IMR-90 (cell line): ENCODE data around the gene ADAMTS5. TPM values are rescaled to one million over a fixed set of nuclear protein-coding genes. Genes with fewer than 3 reads are reported as not detected.

Source experiments
- ATAC-seq: fragments of 200-7000 bp; cut with Tn5 transposase; 2 replicates; pipeline ENCODE4 v1.9.1; 2020; ENCODE audit warnings: low read depth, mild to moderate bottlenecking, moderate library complexity
- BruUV-seq: library from RNA; stranded (reverse); fragments of 400-500 nt; replicated peaks from 2 replicates; lab custom pipeline; 2021; lab: Mats Ljungman, UMichigan
- CTCF ChIA-PET: fragments of 300-600 bp; formaldehyde crosslinking; extraction: SDS; loops from one replicate; lab custom pipeline; 2021; ENCODE audit warnings: antibody characterized with exemption; lab: Yijun Ruan, JAX
- POLR2A ChIA-PET: fragments of 300-600 bp; sonication (Branson Sonifier 250); formaldehyde crosslinking; loops from one replicate; lab custom pipeline; 2022; ENCODE audit warnings: antibody characterized with exemption; ENCODE audit not compliant: unreplicated experiment; lab: Charles Lee
- DNase-seq: peaks from one replicate; pipeline ENCODE4 v3.0.0; 2013
- H2AFZ ChIP-seq: replicated peaks from 2 replicates; pipeline ENCODE3; 2013; ENCODE audit warnings: low read length, mild to moderate bottlenecking; ENCODE audit not compliant: poor library complexity
- H2AK5ac ChIP-seq: 2 replicates; pipeline ENCODE4 v1.6.1; 2013; ENCODE audit warnings: low read depth, low read length, inconsistent platforms
- H2AK9ac ChIP-seq: replicated peaks from 2 replicates; pipeline ENCODE3; 2013; ENCODE audit warnings: mild to moderate bottlenecking, low read depth, low read length, moderate library complexity; ENCODE audit not compliant: poor library complexity
- H2BK120ac ChIP-seq: 2 replicates; pipeline ENCODE4 v1.6.1; 2013; ENCODE audit warnings: low read depth, low read length, inconsistent platforms
- H2BK15ac ChIP-seq: 3 replicates; pipeline ENCODE4 v1.6.1; 2013; ENCODE audit warnings: low read depth, low read length, inconsistent platforms
- H2BK20ac ChIP-seq: 2 replicates; pipeline ENCODE4 v1.6.1; 2013; ENCODE audit warnings: low read depth, mild to moderate bottlenecking, inconsistent platforms, low read length, moderate library complexity
- H2BK5ac ChIP-seq: 2 replicates; pipeline ENCODE4 v1.6.1; 2013; ENCODE audit warnings: mild to moderate bottlenecking, low read depth, low read length, inconsistent platforms; ENCODE audit not compliant: poor library complexity, severe bottlenecking
- H3K14ac ChIP-seq: replicated peaks from 2 replicates; pipeline ENCODE4 v1.6.1; 2013; ENCODE audit warnings: low read depth, low read length, inconsistent platforms
- H3K18ac ChIP-seq: 2 replicates; pipeline ENCODE4 v1.6.1; 2013; ENCODE audit warnings: low read depth, low read length, control low read depth
- H3K23ac ChIP-seq: 2 replicates; pipeline ENCODE4 v1.6.1; 2013; ENCODE audit warnings: low read depth, low read length, inconsistent platforms
- H3K27ac ChIP-seq: 2 replicates; pipeline ENCODE4 v1.5.1; 2013; ENCODE audit warnings: mild to moderate bottlenecking, control low read depth, low read length; ENCODE audit not compliant: insufficient read depth
- H3K27me3 ChIP-seq: 2 replicates; pipeline ENCODE4 v1.6.1; 2013; ENCODE audit warnings: low read length; ENCODE audit not compliant: control insufficient read depth, insufficient read depth
- H3K36me3 ChIP-seq: 2 replicates; pipeline ENCODE4 v1.6.1; 2013; ENCODE audit warnings: low read length, mixed read lengths; ENCODE audit not compliant: control insufficient read depth, insufficient read depth
- H3K4ac ChIP-seq: 2 replicates; pipeline ENCODE4 v1.6.1; 2013; ENCODE audit warnings: low read depth, low read length, inconsistent platforms
- H3K4me1 ChIP-seq: 2 replicates; pipeline ENCODE4 v1.6.1; 2013; ENCODE audit warnings: low read length, mixed read lengths; ENCODE audit not compliant: control insufficient read depth, insufficient read depth
- H3K4me2 ChIP-seq: 2 replicates; pipeline ENCODE4 v1.6.1; 2013; ENCODE audit warnings: low read depth, mild to moderate bottlenecking, control low read depth, low read length, moderate library complexity
- H3K4me3 ChIP-seq: 2 replicates; pipeline ENCODE4 v1.5.1; 2013; ENCODE audit warnings: low read depth, mild to moderate bottlenecking, control low read depth, low read length, moderate library complexity; ENCODE audit not compliant: insufficient read depth
- H3K56ac ChIP-seq: 2 replicates; pipeline ENCODE4 v1.6.1; 2013; ENCODE audit warnings: low read length, inconsistent platforms; ENCODE audit not compliant: insufficient read depth; ENCODE audit errors: extremely low read depth
- H3K79me1 ChIP-seq, 2 experiments: 2 replicates each; pipeline ENCODE4 v1.6.1; 2013; ENCODE audit warnings: low read length in 2 of 2, inconsistent platforms in 1 of 2, low read depth in 1 of 2
- H3K9ac ChIP-seq: 2 replicates; pipeline ENCODE4 v1.6.1; 2013; ENCODE audit warnings: low read depth, low read length, control low read depth
- H3K9me1 ChIP-seq: 2 replicates; pipeline ENCODE4 v1.6.1; 2013; ENCODE audit warnings: low read length, inconsistent platforms; ENCODE audit not compliant: insufficient read depth
- H3K9me3 ChIP-seq: 2 replicates; pipeline ENCODE4 v1.6.1; 2013; ENCODE audit warnings: low read length; ENCODE audit not compliant: control insufficient read depth, insufficient read depth
- H4K20me1 ChIP-seq: 2 replicates; pipeline ENCODE4 v1.6.1; 2013; ENCODE audit warnings: low read length, inconsistent platforms; ENCODE audit not compliant: insufficient read depth
- H4K5ac ChIP-seq: 2 replicates; pipeline ENCODE4 v1.6.1; 2013; ENCODE audit warnings: mild to moderate bottlenecking, low read depth, low read length, control low read depth
- H4K8ac ChIP-seq, 2 experiments: 2 replicates each; pipeline ENCODE4 v1.6.1; 2013; ENCODE audit warnings: low read depth in 2 of 2, low read length in 2 of 2, control low read depth in 1 of 2, inconsistent platforms in 1 of 2
- H4K91ac ChIP-seq: 2 replicates; pipeline ENCODE4 v1.6.1; 2013; ENCODE audit warnings: low read depth, low read length, inconsistent platforms; ENCODE audit not compliant: insufficient read depth
- BHLHE40 ChIP-seq: fragments of 150-350 bp; IDR thresholded peaks from 2 replicates; pipeline ENCODE4 v1.6.1; 2016; ENCODE audit warnings: mild to moderate bottlenecking, low read depth, low read length
- CEBPB ChIP-seq: IDR thresholded peaks from 2 replicates; pipeline ENCODE4 v1.6.1; 2012; ENCODE audit warnings: low read depth, low read length, improper control_type of control experiment
- CHD1 ChIP-seq: IDR thresholded peaks from 2 replicates; pipeline ENCODE4 v1.6.1; 2012; ENCODE audit warnings: low read depth, low read length, improper control_type of control experiment
- MAFK ChIP-seq: IDR thresholded peaks from 2 replicates; pipeline ENCODE4 v1.6.1; 2012; ENCODE audit warnings: low read depth, low read length, improper control_type of control experiment
- MAZ ChIP-seq: IDR thresholded peaks from 2 replicates; pipeline ENCODE4 v1.6.1; 2012; ENCODE audit warnings: low read depth, mild to moderate bottlenecking, low read length, improper control_type of control experiment, moderate library complexity, borderline replicate concordance
- MXI1 ChIP-seq: IDR thresholded peaks from 2 replicates; pipeline ENCODE4 v1.6.1; 2012; ENCODE audit warnings: low read depth, mild to moderate bottlenecking, low read length, moderate library complexity, borderline replicate concordance
- NFE2L2 ChIP-seq: fragments of 150-350 bp; IDR thresholded peaks from 2 replicates; pipeline ENCODE4 v1.6.1; 2016; ENCODE audit warnings: low read depth, mild to moderate bottlenecking, low read length
- POLR2A ChIP-seq: IDR thresholded peaks from 2 replicates; pipeline ENCODE4 v1.6.1; 2012; ENCODE audit warnings: mild to moderate bottlenecking, low read depth, low read length
- RCOR1 ChIP-seq: IDR thresholded peaks from 2 replicates; pipeline ENCODE4 v1.6.1; 2012; ENCODE audit warnings: mild to moderate bottlenecking, low read length, improper control_type of control experiment; ENCODE audit not compliant: insufficient replicate concordance
- RFX5 ChIP-seq: IDR thresholded peaks from 2 replicates; pipeline ENCODE4 v1.8.0; 2012; ENCODE audit warnings: low read depth, mild to moderate bottlenecking, low read length, moderate library complexity
- SMC3 ChIP-seq: fragments of 150-350 bp; IDR thresholded peaks from 2 replicates; pipeline ENCODE4 v1.6.1; 2016; ENCODE audit warnings: low read depth, mild to moderate bottlenecking, antibody characterized with exemption, low read length, moderate library complexity
- USF2 ChIP-seq: fragments of 150-350 bp; IDR thresholded peaks from 2 replicates; pipeline ENCODE4 v1.6.1; 2017; ENCODE audit warnings: mild to moderate bottlenecking, antibody characterized with exemption, low read length, low read depth
- WGBS, 2 experiments: methylation state at CpG; one replicate each; pipeline versions ENCODE4 v1.1.5 to v1.1.7; 2013; ENCODE audit warnings: missing lambda C conversion rate in 2 of 2; ENCODE audit not compliant: insufficient read length in 1 of 2; ENCODE audit errors: extremely low coverage in 2 of 2; 5-methylcytosine and 5-hydroxymethylcytosine counted together
- dilution Hi-C: fragments of 300-500 bp; cut with HindIII; formaldehyde crosslinking; loops from one replicate; pipeline ENCODE4 v1.14.3; 2018; ENCODE audit warnings: low sequenced_read_pairs; ENCODE audit not compliant: unreplicated experiment
- in situ Hi-C: fragments of 300-500 bp; cut with MboI; formaldehyde crosslinking; loops from 3 replicates; pipeline ENCODE4 v1.14.3; 2019; ENCODE audit warnings: low sequenced_read_pairs, inconsistent platforms, mixed read lengths
- intact Hi-C: fragments of 100-400 bp; cut with micrococcal nuclease; formaldehyde crosslinking; loops from 2 replicates; pipeline ENCODE4 v1.10.0; 2022
- polyA plus RNA-seq, 3 experiments: library from polyadenylated mRNA; depleted of rRNA; stranded (reverse); fragments of >200 nt; gene quantifications; 2 replicates each; pipeline ENCODE4 v1.2.3, GENCODE V29; 2012; ENCODE audit warnings: low replicate concordance in 1 of 3
- total RNA-seq: library from RNA; depleted of rRNA; stranded (reverse); fragments of >200 nt; gene quantifications from 2 replicates; pipeline ENCODE4 v1.2.3, GENCODE V29; 2012
- TF ChIP-seq, protein P1 (sequence below): fragments of 150-350 bp; IDR thresholded peaks from 2 replicates; pipeline ENCODE4 v1.6.1; 2016; ENCODE audit warnings: low read depth, mild to moderate bottlenecking, low read length, moderate library complexity, borderline replicate concordance

Gene ADAMTS5
- total and polyA plus RNA-seq, 2 of the 4 experiments (the other 2 are of a cell fraction), result 0.54 to 0.58 TPM

GRCh38 chr21:26965907-26966581, 844 bp downstream of the ADAMTS5 start:
- peak overlapping the region; percentile 56 for H2BK120ac ChIP-seq
- H3K23ac ChIP-seq, result peak overlapping the region; percentile 52
- DNase-seq, result peak; percentile 12
- peak overlapping the region; percentile 58; the same call in 1 of the 2 replicates for H3K56ac ChIP-seq
- no peak overlapping the region for H3K14ac ChIP-seq
- in situ Hi-C loops (no loop called here), intact Hi-C loops (loop anchor here (2.0 to 10.0 kb wide), 10 partner anchors 84 to 1779 kb away; no protein-coding TSS in a partner anchor), dilution Hi-C loops (no loop called here)
- no peak overlapping the region for H2BK20ac ChIP-seq
- ChIA-PET POLR2A (interaction anchor here (0.8 to 1.1 kb wide), 3 partner anchors 579 to 820 kb away, joined by 3 to 21 read pairs (median 10); no protein-coding TSS in a partner anchor), CTCF (no interaction called here)
- H3K79me1 ChIP-seq, result peaks cover 3 to 12% of the 10 kb centered on the region in 2 experiments; a peak in 2 of 4 replicates
- peak overlapping the region; percentile 1; the same call in 1 of the 2 replicates for H3K18ac ChIP-seq
- no peaks in the 10 kb centered on the region for H3K27me3 ChIP-seq
- peak overlapping the region; percentile 88 for H2AFZ ChIP-seq
- peak overlapping the region; percentile 77 for H3K9ac ChIP-seq
- H4K20me1 ChIP-seq, result no peaks in the 10 kb centered on the region; the same call in 1 of the 2 replicates
- peak overlapping the region; percentile 41; the same call in 1 of the 2 replicates for H4K91ac ChIP-seq
- no TSS peak for BruUV-seq
- H4K8ac ChIP-seq, result peak overlapping the region; percentile 48 to 68; a peak in 2 of 4 replicates
- peaks cover 3% of the 10 kb centered on the region for H3K36me3 ChIP-seq
- ATAC-seq, result peak; percentile 49
- peak overlapping the region; percentile 20; the same call in 1 of the 2 replicates for H4K5ac ChIP-seq
- H3K9me3 ChIP-seq, result no peaks in the 10 kb centered on the region
- peak overlapping the region; percentile 65 for H3K4me3 ChIP-seq
- no peaks in the 10 kb centered on the region; the same call in 1 of the 2 replicates for H3K4me1 ChIP-seq
- WGBS, 2 experiments, result 2% methylated on average over 22 of the region's 66 CpGs; no CpG with 5 or more reads in 1 of the 2 experiments
- H3K9me1 ChIP-seq, result no peaks in the 10 kb centered on the region; the same call in 1 of the 2 replicates
- H3K4me2 ChIP-seq, result peak overlapping the region; percentile 74
- H3K4ac ChIP-seq, result peak overlapping the region; percentile 49; the same call in 1 of the 2 replicates
- H2BK15ac ChIP-seq, result no peak overlapping the region
- no peak overlapping the region for H2AK9ac ChIP-seq
- no peak overlapping the region for H2BK5ac ChIP-seq
- H3K27ac ChIP-seq, result peak overlapping the region; percentile 8; the same call in 1 of the 2 replicates
- H2AK5ac ChIP-seq, result peak overlapping the region; percentile 45
- TF ChIP-seq RFX5, result no peak
- no peak for TF ChIP-seq MXI1
- TF ChIP-seq USF2, result no peak
- TF ChIP-seq CHD1, result no peak
- TF ChIP-seq, protein P1, sequence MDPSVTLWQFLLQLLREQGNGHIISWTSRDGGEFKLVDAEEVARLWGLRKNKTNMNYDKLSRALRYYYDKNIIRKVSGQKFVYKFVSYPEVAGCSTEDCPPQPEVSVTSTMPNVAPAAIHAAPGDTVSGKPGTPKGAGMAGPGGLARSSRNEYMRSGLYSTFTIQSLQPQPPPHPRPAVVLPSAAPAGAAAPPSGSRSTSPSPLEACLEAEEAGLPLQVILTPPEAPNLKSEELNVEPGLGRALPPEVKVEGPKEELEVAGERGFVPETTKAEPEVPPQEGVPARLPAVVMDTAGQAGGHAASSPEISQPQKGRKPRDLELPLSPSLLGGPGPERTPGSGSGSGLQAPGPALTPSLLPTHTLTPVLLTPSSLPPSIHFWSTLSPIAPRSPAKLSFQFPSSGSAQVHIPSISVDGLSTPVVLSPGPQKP, result no peak
- TF ChIP-seq POLR2A, result no peak
- no peak for TF ChIP-seq MAZ
- no peak for TF ChIP-seq NFE2L2
- no peak for TF ChIP-seq SMC3
- TF ChIP-seq RCOR1, result no peak
- TF ChIP-seq BHLHE40, result no peak
- TF ChIP-seq MAFK, result no peak
- TF ChIP-seq CEBPB, result no peak
